MV-4-11 (cell line): Measurements from ENCODE around the gene CADM4.
"Not testable (repeated sequence)": the region's sequence is repeated elsewhere in the genome, so short reads cannot be mapped to it uniquely, and the experiment has no call there.

Experiments used
- DNase-seq: peaks from one replicate; lab custom pipeline; 2025; lab: John Stamatoyannopoulos, UW

Gene CADM4, protein sequence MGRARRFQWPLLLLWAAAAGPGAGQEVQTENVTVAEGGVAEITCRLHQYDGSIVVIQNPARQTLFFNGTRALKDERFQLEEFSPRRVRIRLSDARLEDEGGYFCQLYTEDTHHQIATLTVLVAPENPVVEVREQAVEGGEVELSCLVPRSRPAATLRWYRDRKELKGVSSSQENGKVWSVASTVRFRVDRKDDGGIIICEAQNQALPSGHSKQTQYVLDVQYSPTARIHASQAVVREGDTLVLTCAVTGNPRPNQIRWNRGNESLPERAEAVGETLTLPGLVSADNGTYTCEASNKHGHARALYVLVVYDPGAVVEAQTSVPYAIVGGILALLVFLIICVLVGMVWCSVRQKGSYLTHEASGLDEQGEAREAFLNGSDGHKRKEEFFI

DNA sequence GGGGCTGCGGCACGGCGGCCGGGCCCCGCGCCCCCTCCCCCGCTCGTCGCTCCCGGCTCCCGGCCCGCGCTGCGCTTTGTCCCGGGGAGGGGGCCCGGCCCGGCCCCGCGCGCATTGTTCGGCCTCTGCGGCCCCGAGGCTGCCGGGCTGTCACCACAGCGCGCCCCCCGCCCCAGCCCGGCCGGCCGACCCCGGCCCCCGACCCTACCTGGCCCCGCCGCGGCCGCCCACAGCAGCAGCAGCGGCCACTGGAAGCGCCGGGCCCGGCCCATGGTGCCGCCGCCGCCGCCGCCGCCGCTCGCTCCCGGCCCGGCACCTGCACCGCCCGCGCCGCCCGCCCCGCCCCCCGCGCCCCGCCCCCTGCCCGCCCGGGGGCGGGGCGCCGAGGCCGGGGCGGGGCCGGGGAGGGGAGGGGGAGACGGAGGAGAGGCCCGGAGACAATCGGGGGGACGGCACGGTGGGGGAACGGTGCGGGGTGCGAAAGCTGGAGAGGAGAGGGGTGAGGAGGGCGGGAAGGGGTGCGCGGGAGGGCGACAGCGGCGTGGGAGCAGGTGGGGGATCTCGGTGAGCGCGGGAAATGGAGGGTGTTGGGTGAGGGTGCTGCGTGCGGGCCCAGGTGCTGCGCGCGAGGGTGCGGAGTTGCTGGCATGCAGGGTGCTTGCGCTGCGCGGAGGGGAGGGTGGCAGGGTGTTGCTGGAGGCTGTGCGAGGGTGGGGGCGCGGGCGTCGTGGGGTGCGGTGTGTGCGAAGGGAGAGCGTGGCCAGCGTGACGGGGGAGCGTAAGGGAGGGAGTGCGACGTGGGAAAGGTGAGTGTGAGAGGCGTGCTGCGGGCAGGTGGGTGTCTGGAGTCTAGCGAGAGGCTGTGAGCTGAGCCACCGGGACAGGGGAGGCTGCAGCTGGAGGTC, at the start of gene CADM4:
TSS of gene CADM4 (minus strand) at position 332 of the 905 bp plus-strand sequence. CDS start at position 272, 60 bp downstream.
- no peak for DNase-seq

DNA sequence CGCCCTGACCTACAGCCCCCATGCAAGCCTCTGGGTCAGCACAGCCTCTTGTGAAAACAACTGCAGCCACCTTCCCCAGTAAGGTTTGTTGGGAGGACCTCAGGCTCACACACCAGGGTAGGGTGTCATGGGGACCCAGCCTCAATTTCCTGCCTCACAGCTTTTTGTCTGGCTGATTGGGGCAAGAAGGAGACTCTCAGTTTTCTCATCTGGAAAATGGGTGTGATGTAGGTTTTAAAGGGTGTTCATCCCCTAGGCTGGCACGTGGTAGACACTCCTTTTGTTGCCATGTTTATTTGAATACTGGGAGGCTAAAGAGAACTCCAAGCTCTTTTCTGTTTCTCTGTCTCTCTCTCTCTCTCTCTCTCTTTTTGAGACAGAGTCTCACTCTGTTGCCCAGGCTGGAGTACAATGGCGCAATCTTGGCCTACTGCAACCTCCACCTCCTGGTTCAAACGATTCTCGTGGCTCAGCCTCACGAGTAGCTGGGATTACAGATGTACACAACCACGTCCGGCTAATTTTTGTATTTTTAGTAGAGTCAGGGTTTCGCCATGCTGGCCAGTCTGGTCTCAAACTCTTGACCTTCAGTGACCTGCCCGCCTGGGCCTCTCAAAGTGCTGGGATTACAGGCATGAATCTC, 48.5 kb upstream of the CADM4 start:
- peak; percentile 82 for DNase-seq

DNA sequence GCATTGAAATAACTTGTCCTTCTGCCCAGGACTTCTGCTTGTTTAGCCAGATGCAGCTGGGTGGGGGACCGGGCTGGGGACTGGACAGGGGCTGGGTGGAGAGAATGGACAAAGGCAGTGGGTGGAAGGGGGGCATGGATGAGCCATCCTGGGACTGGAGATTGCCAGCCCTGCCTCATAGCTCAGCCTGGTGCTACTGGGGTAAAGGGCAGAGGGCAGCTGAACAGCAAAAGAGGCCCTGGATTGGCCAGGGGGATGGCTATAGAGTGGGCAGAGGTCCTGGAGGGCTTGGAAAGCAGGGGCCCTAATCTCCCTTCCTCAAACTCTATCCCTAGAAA, 48.0 kb upstream of the CADM4 start:
- no peak for DNase-seq

DNA sequence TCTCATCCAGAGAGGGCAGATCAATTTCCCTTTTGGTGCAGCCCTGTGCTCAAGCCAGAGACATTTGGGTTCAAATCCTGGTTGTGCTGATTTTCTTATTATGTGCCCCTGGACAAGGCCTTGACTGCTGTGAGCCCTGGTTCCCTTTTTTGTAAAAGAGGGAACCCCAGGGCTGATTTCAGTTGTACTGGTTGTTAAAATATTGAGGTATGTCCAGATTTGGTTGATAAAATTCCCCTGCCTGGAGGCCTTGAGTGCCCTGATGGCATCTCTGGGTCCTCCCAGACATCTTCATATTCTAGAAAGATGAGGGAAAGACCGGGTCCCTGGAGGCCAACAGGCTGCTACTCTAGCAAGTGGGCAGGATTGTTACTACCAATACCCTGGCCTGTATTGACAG, 44.7 kb upstream of the CADM4 start:
- peak; percentile 61 for DNase-seq

DNA sequence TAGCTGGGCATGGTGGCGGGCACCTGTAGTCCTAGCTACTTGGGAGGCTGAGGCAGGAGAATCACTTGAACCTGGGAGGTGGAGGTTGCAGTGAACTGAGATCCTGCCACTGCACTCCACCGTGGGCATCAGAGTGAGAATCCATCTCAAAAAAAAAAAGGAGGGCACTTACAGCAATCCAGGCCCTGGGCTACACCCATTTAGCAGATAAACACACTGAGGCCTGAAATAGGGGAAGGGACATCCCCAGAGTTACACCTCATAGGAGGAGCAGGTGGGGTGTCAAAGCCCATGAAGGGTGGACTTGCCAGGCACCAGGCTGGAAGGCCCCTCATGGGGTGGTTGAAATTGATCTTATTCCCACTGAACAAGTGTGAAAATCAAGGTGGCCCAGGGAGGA, 44.3 kb upstream of the CADM4 start:
- DNase-seq, result no peak

DNA sequence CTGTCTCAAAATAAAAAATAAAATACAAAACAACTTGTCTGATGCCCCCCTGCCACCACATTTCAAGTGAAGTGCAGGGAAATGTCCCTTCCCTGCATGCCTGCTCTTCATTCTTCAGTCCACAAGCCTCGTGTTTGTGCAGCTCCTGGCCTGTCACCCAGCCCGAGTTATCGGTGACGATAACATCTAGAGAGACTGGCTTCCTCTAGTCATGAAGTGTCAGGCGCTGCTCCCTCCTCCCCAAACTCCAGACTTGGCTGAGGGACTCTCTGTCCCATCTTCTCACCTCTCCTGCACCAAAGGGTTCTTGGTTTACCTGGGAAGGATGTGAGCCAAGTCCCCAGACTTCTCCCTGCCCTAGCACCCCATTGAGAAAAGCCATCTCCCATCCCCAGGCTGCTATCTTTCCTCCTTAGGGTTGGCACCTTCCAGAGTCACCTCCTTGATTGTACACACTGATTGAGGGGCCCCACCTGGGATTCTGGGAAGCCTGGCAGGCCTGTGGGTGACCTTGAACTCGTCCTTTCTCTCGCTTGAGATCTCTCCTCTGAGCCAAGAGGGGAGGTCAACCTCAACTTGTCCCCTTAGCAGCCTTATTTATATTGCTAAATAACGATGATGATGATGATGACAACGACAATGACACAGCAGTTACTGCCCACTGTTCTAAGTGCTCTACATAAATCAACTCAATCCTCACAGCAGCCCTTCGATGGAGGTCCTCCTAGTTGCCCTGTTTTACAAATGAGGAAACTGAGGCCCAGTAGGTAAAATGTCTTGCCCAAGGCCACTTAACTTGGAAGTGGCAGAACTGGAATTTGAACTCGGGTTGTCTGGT, 43.4 kb upstream of the CADM4 start:
- no peak for DNase-seq

DNA sequence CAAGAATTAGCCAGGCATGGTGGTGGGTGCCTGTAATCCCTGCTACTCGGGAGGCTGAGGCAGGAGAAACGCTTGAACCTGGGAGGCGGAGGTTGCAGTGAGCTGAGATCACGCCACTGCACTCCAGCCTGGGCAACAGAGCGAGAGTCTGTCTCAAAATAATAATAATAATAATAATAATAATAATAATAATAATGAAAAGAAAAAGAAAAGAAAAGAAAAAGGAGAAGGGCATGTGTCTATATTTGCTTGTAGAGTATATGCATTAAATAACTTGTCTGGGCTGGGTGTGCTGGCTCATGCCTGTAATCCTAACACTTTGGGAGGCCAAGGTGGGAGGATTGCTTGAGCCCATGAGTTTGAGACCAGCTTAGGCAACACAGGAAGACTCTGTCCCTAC, 42.6 kb upstream of the CADM4 start:
- not testable (repeated sequence) for DNase-seq

DNA sequence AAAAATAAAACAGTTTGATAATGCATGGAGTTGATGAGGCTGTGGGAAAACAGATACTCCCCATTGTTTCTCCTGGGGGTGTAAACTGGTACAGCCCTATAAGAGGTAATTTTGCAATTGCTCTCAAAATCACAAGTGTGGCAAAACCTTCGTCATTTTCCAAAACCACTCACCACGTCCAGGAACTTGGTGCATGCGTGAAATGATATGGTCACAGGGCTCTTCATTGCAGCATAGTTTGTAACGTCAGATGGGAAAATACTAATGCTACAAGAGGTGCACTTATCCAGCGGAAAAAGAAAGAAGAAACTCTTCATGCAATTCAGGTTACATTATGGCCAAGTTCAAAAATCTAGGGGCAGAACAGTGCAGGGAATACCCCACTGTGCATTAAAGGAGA, 42.2 kb upstream of the CADM4 start:
- DNase-seq, result peak; percentile 50

DNA sequence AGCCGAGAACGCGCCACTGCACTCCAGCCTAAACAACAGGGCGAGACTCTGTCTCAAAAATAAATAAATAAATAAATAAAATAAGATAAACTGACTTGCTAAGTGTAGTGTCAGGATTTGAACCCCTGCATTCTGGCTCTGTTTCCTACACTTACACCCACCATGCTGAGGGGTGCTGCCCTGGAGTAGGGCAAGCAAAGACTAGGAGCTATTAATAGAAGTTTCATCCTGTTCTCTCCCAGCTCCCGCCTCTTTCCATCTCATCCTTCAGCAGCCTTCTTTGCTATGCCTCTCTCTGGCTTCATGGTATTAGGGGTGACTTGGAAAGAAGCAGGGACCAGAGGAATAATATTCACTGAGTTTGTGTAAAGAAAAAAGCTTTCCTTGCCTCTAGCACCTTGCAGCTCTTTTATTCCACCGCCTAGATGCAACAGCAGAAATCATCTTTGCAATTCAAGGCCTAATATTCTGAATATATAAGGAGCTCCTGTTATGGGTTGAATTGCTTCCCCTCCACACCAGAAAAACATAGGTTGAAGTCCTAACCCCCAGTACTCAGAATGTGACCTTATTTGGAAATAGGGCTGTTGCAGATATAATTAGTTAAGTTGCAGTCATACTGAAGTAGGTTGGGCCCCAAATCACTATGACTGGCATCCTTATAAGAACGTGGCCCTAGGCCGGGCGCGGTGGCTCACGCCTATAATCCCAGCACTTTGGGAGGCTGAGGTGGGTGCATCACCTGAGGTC, 39.0 kb upstream of the CADM4 start:
- no peak for DNase-seq

DNA sequence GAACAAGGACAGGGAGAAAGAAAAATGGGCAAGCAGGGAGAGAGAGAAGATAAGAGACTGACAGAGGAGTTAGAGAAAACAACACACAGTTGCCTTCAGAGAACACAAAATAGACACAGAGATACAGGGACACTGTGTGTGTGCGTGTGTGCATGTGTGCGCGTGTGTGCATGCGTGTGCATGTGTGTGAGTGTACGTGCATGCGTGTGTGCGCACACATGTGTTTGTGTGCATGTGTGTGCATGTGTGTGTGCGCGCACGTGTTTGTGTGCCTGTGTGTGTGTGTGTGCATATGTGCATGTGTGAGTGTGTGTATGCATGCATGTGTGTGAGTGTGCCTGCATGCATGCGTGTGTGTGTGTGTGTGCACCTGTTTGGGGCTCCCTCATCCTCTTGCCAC, 36.3 kb upstream of the CADM4 start:
- DNase-seq, result no peak

DNA sequence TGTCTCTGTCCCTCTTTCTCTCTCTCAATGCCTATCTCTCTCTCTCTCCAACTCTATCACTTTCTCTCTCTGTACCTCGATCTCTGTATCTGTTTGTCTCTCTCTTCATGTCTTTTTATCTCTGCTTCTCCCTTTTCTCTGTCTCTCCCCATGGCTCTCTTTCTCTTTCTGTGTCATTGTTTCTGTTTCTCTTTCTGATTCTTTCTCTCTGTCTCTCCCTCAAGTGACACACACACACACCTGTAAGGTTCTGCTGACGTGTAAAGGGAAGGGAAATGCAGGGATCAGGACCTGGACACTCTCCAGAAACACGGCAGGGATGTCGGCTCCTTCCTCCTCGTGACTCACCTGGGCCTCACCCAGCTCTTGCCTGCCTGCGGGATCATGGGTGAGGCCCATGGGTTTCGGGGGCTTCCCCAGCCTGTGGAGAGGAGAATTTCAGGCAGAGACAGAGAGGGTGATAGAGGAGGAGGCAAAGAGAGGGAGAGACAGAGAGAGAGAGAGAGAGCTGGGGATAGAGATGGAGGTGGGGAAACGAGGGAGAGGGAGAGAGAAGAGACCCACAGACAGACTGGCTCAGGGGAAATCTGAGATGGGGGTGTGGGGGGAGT, 35.7 kb upstream of the CADM4 start:
- no peak for DNase-seq

DNA sequence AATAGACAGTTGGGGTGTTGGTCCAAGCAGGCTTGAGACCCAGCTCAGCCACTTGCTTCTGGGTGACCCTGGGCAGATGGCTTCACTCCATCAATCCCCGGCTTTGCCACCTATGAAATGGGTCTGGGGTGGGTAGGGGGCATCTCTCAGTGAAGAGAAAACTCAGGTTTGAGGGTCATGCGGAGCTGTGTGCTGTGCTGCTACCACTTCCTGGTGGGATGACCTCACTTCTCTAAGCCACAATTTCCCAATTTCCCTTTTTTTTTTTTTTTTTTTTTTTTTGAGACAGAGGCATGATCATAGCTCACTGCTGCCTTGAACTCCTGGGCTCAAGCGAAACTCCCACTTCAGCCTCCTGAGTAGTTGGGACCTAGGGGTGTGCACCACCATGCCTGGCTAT, 34.9 kb upstream of the CADM4 start:
- DNase-seq, result peak; percentile 90

DNA sequence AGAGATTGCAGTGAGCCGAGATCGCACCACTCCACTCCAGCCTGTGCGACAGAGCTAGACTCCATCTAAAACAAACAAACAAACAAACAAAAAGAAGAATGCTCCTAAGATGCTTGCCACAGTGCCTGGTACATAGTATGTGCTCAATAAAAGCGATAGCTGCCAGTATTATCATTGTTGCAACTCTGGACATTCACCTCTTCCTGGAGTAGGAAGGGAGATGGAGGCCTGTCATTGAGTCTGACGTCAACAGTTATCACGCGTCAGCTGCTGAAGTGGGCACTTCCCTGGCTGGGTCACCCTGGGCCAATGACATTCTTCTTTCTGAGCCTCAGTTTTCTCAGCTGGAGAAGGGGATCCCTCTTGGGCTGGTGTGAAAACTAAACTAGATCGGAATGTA, 34.5 kb upstream of the CADM4 start:
- no peak for DNase-seq

DNA sequence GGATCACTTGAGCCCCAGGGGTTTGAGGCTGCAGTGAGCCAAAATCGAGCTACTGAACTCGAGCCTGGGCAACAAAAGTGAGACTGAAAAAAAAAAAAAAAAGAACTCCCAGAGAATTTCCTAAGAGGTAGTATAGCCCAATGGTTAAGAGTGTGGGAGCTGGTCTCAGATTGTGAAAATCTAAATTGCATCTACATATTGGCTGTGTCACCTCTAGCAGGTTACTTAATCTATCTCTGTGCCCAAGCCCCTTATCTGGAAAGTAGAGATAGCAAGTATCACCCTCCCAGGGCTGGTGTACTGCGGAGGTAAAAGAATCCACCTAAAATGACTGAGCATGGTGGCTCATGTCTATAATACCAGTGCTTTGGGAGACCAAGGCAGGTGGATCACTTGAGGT, 34.0 kb upstream of the CADM4 start:
- no peak for DNase-seq

DNA sequence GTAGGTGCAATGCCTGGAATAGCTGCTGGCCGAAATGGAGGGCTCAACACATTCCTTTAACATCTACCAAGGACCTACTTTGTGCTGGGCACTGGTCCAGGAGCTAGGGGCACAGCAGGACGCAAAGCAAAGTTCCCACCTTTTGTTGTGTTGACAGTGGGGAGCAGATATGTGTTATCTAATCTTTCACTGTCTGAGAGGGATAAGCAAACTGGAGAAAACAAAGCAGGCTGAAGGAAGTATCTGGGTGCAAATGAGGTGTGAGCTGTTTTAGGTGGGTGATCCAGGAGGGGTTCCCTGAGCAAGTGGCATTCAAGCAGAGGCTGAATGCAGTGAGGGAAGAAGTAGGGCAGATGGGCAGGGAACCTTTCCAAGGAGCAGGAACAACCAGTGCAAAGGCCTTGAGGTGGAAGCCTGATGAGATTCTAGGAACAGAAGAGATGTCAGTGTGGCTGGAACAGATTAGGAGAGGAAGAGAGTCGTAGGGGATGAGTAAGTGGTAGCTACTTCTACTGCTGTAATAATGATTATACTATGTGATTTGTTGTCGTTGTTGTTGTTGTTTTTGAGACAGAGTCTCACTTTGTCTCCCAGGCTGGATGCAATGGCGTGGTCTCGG, 32.5 kb upstream of the CADM4 start:
- no peak for DNase-seq

DNA sequence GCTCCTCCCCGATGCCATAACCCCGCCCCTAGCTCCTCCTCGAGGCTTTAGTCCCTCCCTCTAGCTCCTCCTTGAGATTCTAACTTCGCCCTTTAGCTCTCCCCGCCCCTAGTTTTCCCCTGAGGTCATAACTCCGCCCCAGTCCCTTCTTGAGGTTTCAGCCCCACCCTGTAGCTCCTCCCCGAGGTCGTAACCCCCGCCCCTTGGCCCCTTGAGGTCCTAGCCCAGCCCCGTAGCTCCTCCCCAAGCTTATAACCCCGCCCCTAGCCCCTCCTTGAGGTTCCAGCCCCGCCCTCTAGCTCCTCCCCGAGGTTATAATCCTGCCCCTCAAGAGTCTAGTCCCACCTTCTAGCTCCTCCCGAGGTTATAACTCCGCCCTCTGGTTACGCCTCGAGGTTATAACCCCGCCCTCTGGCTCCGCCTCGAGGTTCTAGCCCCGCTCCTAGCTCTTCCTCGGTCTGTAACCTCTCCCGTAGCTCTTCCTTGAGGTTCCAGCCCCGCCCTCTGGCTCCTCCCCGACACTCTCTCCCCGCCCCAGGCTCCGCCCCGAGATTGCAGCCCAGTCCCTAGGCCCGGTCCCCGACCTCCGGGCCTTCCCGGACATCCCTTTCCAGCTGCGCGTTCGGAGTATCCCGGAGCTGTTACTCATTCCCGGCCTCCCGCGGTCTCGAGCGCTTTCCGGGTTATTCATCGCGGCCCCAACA, 28.9 kb upstream of the CADM4 start:
- DNase-seq, result peak; percentile 100

DNA sequence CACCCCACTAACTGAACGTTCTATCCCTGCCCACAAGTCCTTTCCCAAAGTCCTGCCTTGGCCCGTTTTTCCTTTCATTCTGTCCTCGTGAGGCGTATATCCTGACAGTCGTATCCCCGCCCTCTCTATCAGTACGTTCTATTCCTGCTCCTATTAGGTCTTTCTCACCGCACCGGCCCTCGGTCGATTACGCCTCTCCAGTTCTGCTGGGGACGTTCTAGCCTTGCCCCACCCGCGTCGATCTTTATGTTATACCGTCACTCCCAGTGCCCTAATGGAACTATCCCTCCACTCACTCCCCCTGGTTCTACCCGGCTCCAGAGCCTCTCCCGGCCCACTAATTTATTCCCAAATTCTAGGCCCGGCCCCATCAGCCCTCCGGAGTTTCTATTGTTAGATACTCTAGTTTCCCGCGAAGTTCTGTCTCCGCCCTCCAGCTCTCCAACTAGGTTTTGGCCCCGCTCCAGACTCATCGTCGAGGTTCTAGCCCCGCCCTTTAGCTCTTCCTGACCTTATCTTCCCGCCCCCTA, 28.3 kb upstream of the CADM4 start:
- DNase-seq, result no peak

DNA sequence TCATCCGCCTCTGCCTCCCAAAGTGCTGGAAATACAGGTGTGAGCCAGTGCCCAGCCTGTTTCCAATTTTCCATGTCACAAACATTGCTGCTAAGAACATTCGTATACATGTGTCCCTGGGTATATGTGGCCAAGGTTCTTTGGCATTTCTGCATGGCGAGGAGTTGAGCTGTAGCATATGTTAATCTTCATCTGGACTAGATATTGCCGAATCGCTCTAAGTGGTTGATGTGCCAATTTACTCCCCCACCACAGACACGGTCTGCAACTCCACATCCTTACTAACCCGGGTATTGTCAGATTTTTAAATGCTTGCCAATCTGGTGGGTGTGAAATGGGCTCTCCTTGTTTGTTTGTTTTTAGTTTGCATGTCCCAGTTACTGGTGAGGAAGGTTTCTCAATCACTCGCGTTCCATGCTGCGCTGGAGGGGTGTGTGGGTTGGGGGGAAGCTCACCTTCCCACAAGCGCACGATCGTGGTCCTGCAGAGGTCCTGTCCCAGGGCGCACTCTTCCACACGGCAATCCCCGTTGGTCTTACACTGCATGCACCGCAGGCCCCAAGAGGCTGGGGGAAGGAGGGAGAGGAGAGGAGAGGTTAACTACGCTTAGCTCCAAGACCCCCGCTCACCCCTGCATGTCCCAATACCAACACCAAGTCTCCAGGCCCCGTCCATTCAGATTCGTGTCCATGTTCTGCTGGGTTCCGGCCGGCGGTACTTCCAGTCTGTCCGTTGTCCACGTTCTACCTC, 27.7 kb upstream of the CADM4 start:
- DNase-seq, result no peak

DNA sequence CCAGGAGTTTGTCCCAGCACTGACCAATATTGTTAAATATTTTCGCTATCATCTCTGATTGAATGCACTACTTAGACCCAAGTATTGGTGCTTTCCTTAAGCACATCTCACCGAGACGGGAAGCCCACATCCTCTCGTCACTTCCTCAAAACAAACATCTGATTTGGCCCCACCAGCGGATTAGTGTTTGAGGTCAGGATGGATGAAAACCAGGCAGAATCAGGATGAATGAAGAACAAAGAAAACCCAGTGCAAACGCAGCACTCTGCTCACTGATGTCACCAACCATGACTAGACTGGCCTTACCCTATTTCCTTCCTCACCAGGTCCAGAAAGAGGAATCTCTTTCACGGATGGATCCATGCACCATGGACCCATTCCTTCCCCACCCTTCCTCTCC, 24.4 kb upstream of the CADM4 start:
- peak; percentile 99 for DNase-seq
